CD4-positive, alpha-beta memory T cell (primary cell): ENCODE measurements around the gene NFKBIA. TPM values are rescaled to one million over a fixed set of nuclear protein-coding genes. Genes with fewer than 3 reads are reported as not detected.

Experiments
- CTCF ChIA-PET: fragments of 350-600 bp; sonication (Branson Sonifier 250); formaldehyde crosslinking; loops from one replicate; lab custom pipeline; 2021; ENCODE audit warnings: inconsistent platforms; ENCODE audit not compliant: partially characterized antibody; lab: Charles Lee
- POLR2A ChIA-PET: fragments of 350-600 bp; sonication (Branson Sonifier 250); formaldehyde crosslinking; loops from one replicate; lab custom pipeline; 2021; ENCODE audit not compliant: partially characterized antibody; lab: Charles Lee
- DNase-seq, 5 donors: peaks; one replicate each; pipeline versions ENCODE4 v3.0.0 to v3.0.0-alpha.2; 2020 to 2022; ENCODE audit warnings: mixed read lengths in 1 of 5
- H3K27ac ChIP-seq: one replicate; pipeline ENCODE4 v1.7.0; 2013; ENCODE audit warnings: low read depth, low read length
- H3K27me3 ChIP-seq: 2 replicates; pipeline ENCODE4 v1.7.0; 2013; ENCODE audit warnings: mild to moderate bottlenecking, low read length, moderate library complexity; ENCODE audit not compliant: insufficient read depth
- H3K36me3 ChIP-seq: 2 replicates; pipeline ENCODE4 v1.7.0; 2013; ENCODE audit warnings: mild to moderate bottlenecking, low read length, moderate library complexity; ENCODE audit not compliant: insufficient read depth
- H3K4me1 ChIP-seq: 2 replicates; pipeline ENCODE4 v1.7.0; 2013; ENCODE audit warnings: mild to moderate bottlenecking, low read length, moderate library complexity; ENCODE audit not compliant: insufficient read depth
- H3K4me3 ChIP-seq, 2 donors: one replicate each; pipeline ENCODE4 v1.7.0; 2013; ENCODE audit warnings: low read length in 2 of 2, mild to moderate bottlenecking in 1 of 2
- H3K9me3 ChIP-seq, 2 donors: one replicate each; pipeline ENCODE4 v1.7.0; 2013; ENCODE audit warnings: low read length in 2 of 2, control low read depth in 1 of 2; ENCODE audit not compliant: control insufficient read depth in 1 of 2
- H3K27ac Mint-ChIP-seq, 7 donors: one replicate each; pipeline ENCODE4 v1.8.0; 2020 to 2021; ENCODE audit warnings: mixed read lengths in 7 of 7, mild to moderate bottlenecking in 6 of 7, inconsistent platforms in 3 of 7, moderate library complexity in 3 of 7
- H3K27me3 Mint-ChIP-seq, 2 donors: one replicate each; pipeline ENCODE4 v1.8.0; 2020 to 2021; ENCODE audit warnings: mixed read lengths in 2 of 2
- H3K36me3 Mint-ChIP-seq, 2 donors: one replicate each; pipeline ENCODE4 v1.8.0; 2020 to 2021; ENCODE audit warnings: mixed read lengths in 2 of 2, inconsistent platforms in 1 of 2, mild to moderate bottlenecking in 1 of 2
- H3K4me1 Mint-ChIP-seq, 4 donors: one replicate each; pipeline ENCODE4 v1.8.0; 2020 to 2021; ENCODE audit warnings: mixed read lengths in 4 of 4, mild to moderate bottlenecking in 1 of 4
- H3K4me3 Mint-ChIP-seq, 8 donors: one replicate each; pipeline ENCODE4 v1.8.0; 2020 to 2021; ENCODE audit warnings: mixed read lengths in 8 of 8, mild to moderate bottlenecking in 7 of 8, moderate library complexity in 6 of 8, inconsistent platforms in 3 of 8
- H3K9me3 Mint-ChIP-seq, 8 donors: one replicate each; pipeline ENCODE4 v1.8.0; 2020 to 2021; ENCODE audit warnings: mixed read lengths in 8 of 8, mild to moderate bottlenecking in 5 of 8, inconsistent platforms in 3 of 8, moderate library complexity in 1 of 8
- intact Hi-C: fragments of 100-400 bp; cut with micrococcal nuclease; formaldehyde crosslinking; loops from one replicate; pipeline ENCODE4 v1.15.1; 2023
- polyA plus RNA-seq, 2 donors: library from polyadenylated mRNA; unstranded; fragments of 300-500 nt; fragmentation: Illumina TruSeq; gene quantifications; one replicate each; pipeline ENCODE4 v1.2.3, GENCODE V29; 2021
- total RNA-seq, 2 experiments: library from RNA; stranded (reverse); gene quantifications; one replicate each; pipeline ENCODE4 v1.2.3, GENCODE V29; 2021

The NFKBIA gene
- total and polyA plus RNA-seq, 4 experiments from 2014 or later = 119 to 833 (median 227) TPM

- H3K9me3 ChIP-seq = no peaks in the 10 kb centered on the region
- Mint-ChIP-seq H3K27ac (no peak overlapping the region), H3K9me3 (peaks cover 0 to 2% (median 0%) of the 10 kb centered on the region in 8 donors), H3K27me3 (no peaks in the 10 kb centered on the region), H3K36me3 (peaks cover 5 to 7% of the 10 kb centered on the region in 2 donors), H3K4me1 (peaks cover 4 to 10% (median 6%) of the 10 kb centered on the region in 4 donors), H3K4me3 (no peak overlapping the region)
- no peak overlapping the region for H3K4me3 ChIP-seq
- no peak for DNase-seq
- no peaks in the 10 kb centered on the region for H3K4me1 ChIP-seq
- ChIA-PET POLR2A (interaction anchor here (1.3 to 3.0 kb wide), 2 partner anchors 10 to 102 kb away, joined by 3 to 26 read pairs; partner anchors contain the start of genes NFKBIA and PSMA6), CTCF (interaction anchor here (0.8 to 1.4 kb wide), 4 partner anchors 10 to 168 kb away, joined by 3 to 4 read pairs (median 3); partner anchors contain the start of gene NFKBIA)
- no peaks in the 10 kb centered on the region for H3K36me3 ChIP-seq
- intact Hi-C loops = no loop called here
- no peaks in the 10 kb centered on the region for H3K27me3 ChIP-seq
- H3K27ac ChIP-seq = no peak overlapping the region
Measured at GRCh38 chr14:35393826-35394225, 10.7 kb downstream of the NFKBIA start.

GRCh38 chr14:35392103-35392502 lies 12.4 kb downstream of the NFKBIA start:
- peaks cover 0 to 1% (median 0%) of the 10 kb centered on the region in 4 donors for H3K4me1 Mint-ChIP-seq
- H3K9me3 Mint-ChIP-seq = no peaks in the 10 kb centered on the region
- Histone ChIP-seq H3K9me3 (no peaks in the 10 kb centered on the region), H3K36me3 (no peaks in the 10 kb centered on the region), H3K4me1 (no peaks in the 10 kb centered on the region), H3K27ac (no peak overlapping the region), H3K4me3 (no peak overlapping the region), H3K27me3 (no peaks in the 10 kb centered on the region)
- H3K4me3 Mint-ChIP-seq = no peak overlapping the region
- no peaks in the 10 kb centered on the region for H3K36me3 Mint-ChIP-seq
- CTCF ChIA-PET = interaction anchor here (1.8 kb wide), 1 partner anchor 10 kb away, joined by 4 read pairs; no protein-coding TSS in a partner anchor
- no peak overlapping the region for H3K27ac Mint-ChIP-seq
- intact Hi-C loops = no loop called here
- no peak for DNase-seq
- POLR2A ChIA-PET = no interaction called here
- H3K27me3 Mint-ChIP-seq = no peaks in the 10 kb centered on the region

GRCh38 chr14:35391388-35391710 lies 13.2 kb downstream of the NFKBIA start:
- no peaks in the 10 kb centered on the region for H3K9me3 Mint-ChIP-seq
- intact Hi-C loops = no loop called here

GRCh38 chr14:35390577-35391387 lies 13.8 kb downstream of the NFKBIA start:
- Histone ChIP-seq H3K9me3 (no peaks in the 10 kb centered on the region), H3K27ac (no peak overlapping the region), H3K36me3 (no peaks in the 10 kb centered on the region), H3K4me1 (no peaks in the 10 kb centered on the region), H3K4me3 (no peak overlapping the region), H3K27me3 (no peaks in the 10 kb centered on the region)
- POLR2A ChIA-PET = interaction anchor here (1.1 kb wide), 1 partner anchor 13 kb away, joined by 4 read pairs; the partner anchor contains the start of gene NFKBIA
- no peaks in the 10 kb centered on the region for H3K9me3 Mint-ChIP-seq
- no peaks in the 10 kb centered on the region for H3K36me3 Mint-ChIP-seq
- intact Hi-C loops = no loop called here
- CTCF ChIA-PET = no interaction called here
- no peak overlapping the region for H3K4me3 Mint-ChIP-seq
- no peak for DNase-seq
- H3K27me3 Mint-ChIP-seq = no peaks in the 10 kb centered on the region
- no peak overlapping the region for H3K27ac Mint-ChIP-seq
- H3K4me1 Mint-ChIP-seq = peaks cover 0 to 1% (median 0%) of the 10 kb centered on the region in 4 donors

More at GRCh38 chr14:35391388-35391710, 13.2 kb downstream of the NFKBIA start:
- CTCF ChIA-PET = no interaction called here
- Histone ChIP-seq H3K4me1 (no peaks in the 10 kb centered on the region), H3K9me3 (no peaks in the 10 kb centered on the region), H3K4me3 (no peak overlapping the region), H3K27me3 (no peaks in the 10 kb centered on the region), H3K36me3 (no peaks in the 10 kb centered on the region), H3K27ac (no peak overlapping the region)
- DNase-seq = no peak
- POLR2A ChIA-PET = interaction anchor here (1.1 kb wide), 1 partner anchor 13 kb away, joined by 4 read pairs; the partner anchor contains the start of gene NFKBIA
- H3K36me3 Mint-ChIP-seq = no peaks in the 10 kb centered on the region
- H3K27ac Mint-ChIP-seq = no peak overlapping the region
- H3K27me3 Mint-ChIP-seq = no peaks in the 10 kb centered on the region
- peaks cover 0 to 1% (median 0%) of the 10 kb centered on the region in 4 donors for H3K4me1 Mint-ChIP-seq
- no peak overlapping the region for H3K4me3 Mint-ChIP-seq

- Mint-ChIP-seq H3K27me3 (no peaks in the 10 kb centered on the region), H3K27ac (peak overlapping the region in 1 of 7 donors; percentile 13), H3K36me3 (no peaks in the 10 kb centered on the region), H3K9me3 (no peaks in the 10 kb centered on the region), H3K4me1 (peaks cover 0 to 4% (median 0%) of the 10 kb centered on the region in 4 donors), H3K4me3 (no peak overlapping the region)
- Histone ChIP-seq H3K27me3 (no peaks in the 10 kb centered on the region), H3K4me1 (no peaks in the 10 kb centered on the region), H3K27ac (no peak overlapping the region), H3K9me3 (no peaks in the 10 kb centered on the region), H3K4me3 (no peak overlapping the region), H3K36me3 (no peaks in the 10 kb centered on the region)
- POLR2A ChIA-PET = interaction anchor here (0.8 to 0.9 kb wide), 2 partner anchors 15 kb away, joined by 3 to 6 read pairs; partner anchors contain the start of gene NFKBIA
- no peak for DNase-seq
- CTCF ChIA-PET = no interaction called here
- intact Hi-C loops = no loop called here
Measured at GRCh38 chr14:35389315-35389667, 15.3 kb downstream of the NFKBIA start.

- no peak overlapping the region for H3K4me3 Mint-ChIP-seq
- intact Hi-C loops = no loop called here
- Histone ChIP-seq H3K36me3 (no peaks in the 10 kb centered on the region), H3K27me3 (no peaks in the 10 kb centered on the region), H3K9me3 (no peaks in the 10 kb centered on the region), H3K4me3 (no peak overlapping the region), H3K27ac (no peak overlapping the region), H3K4me1 (no peaks in the 10 kb centered on the region)
- no peak for DNase-seq
- CTCF ChIA-PET = no interaction called here
- peaks cover 0 to 4% (median 0%) of the 10 kb centered on the region in 4 donors for H3K4me1 Mint-ChIP-seq
- peak overlapping the region in 2 of 7 donors; percentile 13 to 17 for H3K27ac Mint-ChIP-seq
- no peaks in the 10 kb centered on the region for H3K27me3 Mint-ChIP-seq
- H3K36me3 Mint-ChIP-seq = no peaks in the 10 kb centered on the region
- POLR2A ChIA-PET = interaction anchor here (0.8 kb wide), 1 partner anchor 15 kb away, joined by 3 read pairs; the partner anchor contains the start of gene NFKBIA
- H3K9me3 Mint-ChIP-seq = no peaks in the 10 kb centered on the region
Measured at GRCh38 chr14:35388656-35389314, 15.8 kb downstream of the NFKBIA start.
